Activated CD8-positive, alpha-beta memory T cell treated with anti-CD3 and anti-CD28 coated beads for 1 hour (primary cell): ENCODE results near the gene BCL11B.

Experiments used
- DNase-seq, 2 donors: peaks; one replicate each; pipeline ENCODE4 v3.0.0-alpha.2; 2020; ENCODE audit warnings: low read depth in 1 of 2; ENCODE audit errors: extremely low read depth in 1 of 2

Gene BCL11B

GRCh38 chr14:99287269-99287942 lies 15.4 kb upstream of the BCL11B start:
- DNase-seq, result no peak

GRCh38 chr14:99286761-99287160 lies 14.8 kb upstream of the BCL11B start:
- DNase-seq, result no peak

- DNase-seq, result no peak
These were observed 12.4 kb upstream of the BCL11B start for GRCh38 chr14:99284254-99285004.

GRCh38 chr14:99282261-99283050 lies 10.5 kb upstream of the BCL11B start:
- DNase-seq, result no peak

- no peak for DNase-seq
These were observed 9.4 kb upstream of the BCL11B start for GRCh38 chr14:99281396-99281795.

- no peak for DNase-seq
These were observed 8.9 kb upstream of the BCL11B start for GRCh38 chr14:99280852-99281251.

- DNase-seq, result no peak
These were observed 8.2 kb upstream of the BCL11B start for GRCh38 chr14:99280066-99280731.

- no peak for DNase-seq
These were observed 6.8 kb upstream of the BCL11B start for GRCh38 chr14:99278836-99279235.

GRCh38 chr14:99277530-99277929 lies 5.5 kb upstream of the BCL11B start:
- no peak for DNase-seq

GRCh38 chr14:99276482-99276881 lies 4.5 kb upstream of the BCL11B start:
- DNase-seq, result no peak

- DNase-seq, result no peak
These were observed 3.2 kb upstream of the BCL11B start for GRCh38 chr14:99275222-99275584.

GRCh38 chr14:99274346-99275221 lies 2.6 kb upstream of the BCL11B start:
- no peak for DNase-seq

GRCh38 chr14:99273766-99274345 lies 1.9 kb upstream of the BCL11B start:
- no peak for DNase-seq

- DNase-seq, result no peak
These were observed 1.1 kb upstream of the BCL11B start for GRCh38 chr14:99272899-99273765.

GRCh38 chr14:99272632-99272898 lies 568 bp upstream of the BCL11B start:
- DNase-seq, result no peak

GRCh38 chr14:99271221-99271941 lies 616 bp downstream of the BCL11B start:
- DNase-seq, result no peak

- no peak for DNase-seq
These were observed 1.4 kb downstream of the BCL11B start for GRCh38 chr14:99270458-99271220.
